ENCODE data around the gene PFAS. TPM values are rescaled to one million over a fixed set of nuclear protein-coding genes. Genes with fewer than 3 reads are reported as not detected.

PFAS gene
- total RNA-seq, 4 donors from 2014 or later = 10.8 to 28.9 (median 16.0) TPM

GRCh38 chr17:8234361-8235270 lies 14.5 kb upstream of the PFAS start:
- no peak overlapping the region for H3K27ac ChIP-seq
- WGBS, 2 donors (ENCODE audit: low coverage in 1 of 2) = 69 to 91% methylated on average over 8 to 13 of the region's 21 CpGs
- no peak for TF ChIP-seq POLR2A (IDR thresholded peaks at IDR 0.05)
- no peak for TF ChIP-seq EP300 (IDR thresholded peaks at IDR 0.05)
- no peak for TF ChIP-seq CTCF (IDR thresholded peaks at IDR 0.05)
- no peak for TF ChIP-seq POLR2AphosphoS5 (IDR thresholded peaks at IDR 0.05)
- H3K4me1 ChIP-seq = no peaks in the 10 kb centered on the region
- ATAC-seq = no peak
- no peak overlapping the region for H3K4me3 ChIP-seq
- peaks cover 0 to 100% of the 10 kb centered on the region in 2 donors for H3K36me3 ChIP-seq
- no peaks in the 10 kb centered on the region for H3K9me3 ChIP-seq
- H3K27me3 ChIP-seq = no peaks in the 10 kb centered on the region

- 100% methylated on average over 3 of the region's 7 CpGs; no CpG with 5 or more reads in 1 of the 2 donors for WGBS, 2 donors (ENCODE audit: low coverage in 1 of 2)
- Histone ChIP-seq H3K27ac (no peak overlapping the region), H3K4me1 (no peaks in the 10 kb centered on the region), H3K4me3 (no peak overlapping the region), H3K9me3 (no peaks in the 10 kb centered on the region), H3K36me3 (peaks cover 0 to 100% of the 10 kb centered on the region in 2 donors), H3K27me3 (no peaks in the 10 kb centered on the region)
- TF ChIP-seq EP300 (IDR thresholded peaks at IDR 0.05) (no peak), POLR2AphosphoS5 (IDR thresholded peaks at IDR 0.05) (no peak), CTCF (IDR thresholded peaks at IDR 0.05) (no peak), POLR2A (IDR thresholded peaks at IDR 0.05) (no peak)
- no peak for ATAC-seq
These were observed 13.4 kb upstream of the PFAS start for GRCh38 chr17:8235676-8236075.

GRCh38 chr17:8237175-8237574 lies 11.9 kb upstream of the PFAS start:
- H3K36me3 ChIP-seq = peaks cover 0 to 100% of the 10 kb centered on the region in 2 donors
- no peaks in the 10 kb centered on the region for H3K4me1 ChIP-seq
- H3K9me3 ChIP-seq = no peaks in the 10 kb centered on the region
- no peak overlapping the region for H3K27ac ChIP-seq
- TF ChIP-seq CTCF (IDR thresholded peaks at IDR 0.05) (no peak), POLR2A (IDR thresholded peaks at IDR 0.05) (no peak)
- ATAC-seq = no peak
- 71 to 90% methylated on average over 4 of the region's 7 CpGs for WGBS, 2 donors (ENCODE audit: low coverage in 1 of 2)
- H3K4me3 ChIP-seq = no peak overlapping the region
- no peaks in the 10 kb centered on the region for H3K27me3 ChIP-seq

- Histone ChIP-seq H3K4me3 (no peak overlapping the region), H3K27me3 (no peaks in the 10 kb centered on the region), H3K27ac (no peak overlapping the region), H3K4me1 (no peaks in the 10 kb centered on the region), H3K36me3 (peaks cover 0 to 99% of the 10 kb centered on the region in 2 donors), H3K9me3 (no peaks in the 10 kb centered on the region)
- WGBS, 2 donors (ENCODE audit: low coverage in 1 of 2) = 80% methylated on average over 1 of the region's 4 CpGs; no CpG with 5 or more reads in 1 of the 2 donors
- TF ChIP-seq POLR2AphosphoS5 (IDR thresholded peaks at IDR 0.05) (no peak), EP300 (IDR thresholded peaks at IDR 0.05) (no peak), CTCF (IDR thresholded peaks at IDR 0.05) (no peak), POLR2A (IDR thresholded peaks at IDR 0.05) (no peak)
- ATAC-seq = no peak
These were observed 11.2 kb upstream of the PFAS start for GRCh38 chr17:8237886-8238285.

- Histone ChIP-seq H3K36me3 (peaks cover 0 to 54% of the 10 kb centered on the region in 2 donors), H3K4me1 (peaks cover 0 to 25% (median 6%) of the 10 kb centered on the region in 3 donors), H3K27me3 (no peaks in the 10 kb centered on the region), H3K4me3 (no peak overlapping the region), H3K27ac (no peak overlapping the region), H3K9me3 (no peaks in the 10 kb centered on the region)
- TF ChIP-seq POLR2A (IDR thresholded peaks at IDR 0.05) (no peak), CTCF (IDR thresholded peaks at IDR 0.05) (no peak), POLR2AphosphoS5 (IDR thresholded peaks at IDR 0.05) (no peak), EP300 (IDR thresholded peaks at IDR 0.05) (no peak)
- 98% methylated on average over 5 of the region's 5 CpGs; no CpG with 5 or more reads in 1 of the 2 donors for WGBS, 2 donors (ENCODE audit: low coverage in 1 of 2)
- no peak for ATAC-seq
These were observed 5.3 kb upstream of the PFAS start for GRCh38 chr17:8243827-8244226.

All from gastroesophageal sphincter (tissue), 4 donors.